HG02840 (cell line): ENCODE results near the gene RFK.

ENCODE experiments used
- ATAC-seq: cut with Tn5 transposase; IDR thresholded peaks from one replicate; pipeline ENCODE4 v1.9.1; 2021; ENCODE audit warnings: mild to moderate bottlenecking, moderate library complexity, moderate number of reproducible peaks; ENCODE audit not compliant: unreplicated experiment, low FRiP score

RFK gene

GRCh38 chr9:76413658-76414057, 19.4 kb upstream of the RFK start:
- ATAC-seq, result no peak

- ATAC-seq, result no peak
Observed at GRCh38 chr9:76412638-76413037, 18.4 kb upstream of the RFK start.

GRCh38 chr9:76405868-76406267, 11.6 kb upstream of the RFK start:
- no peak for ATAC-seq

GRCh38 chr9:76405340-76405739, 11.1 kb upstream of the RFK start:
- ATAC-seq, result no peak

GRCh38 chr9:76404401-76404800, 10.2 kb upstream of the RFK start:
- ATAC-seq, result no peak

GRCh38 chr9:76403352-76403751, 9.1 kb upstream of the RFK start:
- peak; percentile 88 for ATAC-seq

GRCh38 chr9:76401580-76402354, 7.5 kb upstream of the RFK start:
- ATAC-seq, result no peak

GRCh38 chr9:76401176-76401575, 7.0 kb upstream of the RFK start:
- no peak for ATAC-seq

- ATAC-seq, result no peak
Observed at GRCh38 chr9:76400534-76401096, 6.4 kb upstream of the RFK start.

- ATAC-seq, result no peak
Observed at GRCh38 chr9:76399856-76400255, 5.6 kb upstream of the RFK start.

- no peak for ATAC-seq
Observed at GRCh38 chr9:76396597-76396996, 2.4 kb upstream of the RFK start.

- ATAC-seq, result no peak
Observed at GRCh38 chr9:76396144-76396543, 1.9 kb upstream of the RFK start.

- no peak for ATAC-seq
Observed at GRCh38 chr9:76395381-76395780, 1.2 kb upstream of the RFK start.

- peak; percentile 51 for ATAC-seq
Observed at GRCh38 chr9:76394960-76395252, 680 bp upstream of the RFK start.

- no peak for ATAC-seq
Observed at GRCh38 chr9:76390656-76391055, 3.6 kb downstream of the RFK start.

- no peak for ATAC-seq
Observed at GRCh38 chr9:76379494-76379893, 14.7 kb downstream of the RFK start.

- ATAC-seq, result no peak
Observed at GRCh38 chr9:76378367-76379073, 15.7 kb downstream of the RFK start.

GRCh38 chr9:76377791-76378190, 16.4 kb downstream of the RFK start:
- ATAC-seq, result no peak

- ATAC-seq, result no peak
Observed at GRCh38 chr9:76374783-76375559, 19.3 kb downstream of the RFK start.

- no peak for ATAC-seq
Observed at GRCh38 chr9:76373784-76374474, 20.3 kb downstream of the RFK start.
